Measurements from ENCODE around the gene PDE4B.

GRCh38 chr1:66083003-66083402 lies 290.3 kb downstream of the PDE4B start:
- TF ChIP-seq CTCF (IDR thresholded peaks at IDR 0.05; ENCODE audit: insufficient read depth, low read depth, low read length) (no peak), EZH2 (IDR thresholded peaks at IDR 0.05; ENCODE audit: insufficient read depth, low read length) (no peak)
